IPS-15b (cell line): ENCODE data around the gene FAM53B.

Experiments used
- H3K27me3 ChIP-seq: one replicate; pipeline ENCODE4 v1.6.1; 2013; ENCODE audit warnings: low read length; ENCODE audit not compliant: control insufficient read depth, insufficient read depth
- H3K36me3 ChIP-seq: one replicate; pipeline ENCODE4 v1.6.1; 2013; ENCODE audit warnings: low read length; ENCODE audit not compliant: control insufficient read depth, insufficient read depth
- H3K4me1 ChIP-seq: one replicate; pipeline ENCODE4 v1.6.1; 2013; ENCODE audit warnings: mild to moderate bottlenecking, low read length; ENCODE audit not compliant: control insufficient read depth, insufficient read depth
- H3K4me3 ChIP-seq: one replicate; pipeline ENCODE4 v1.5.1; 2013; ENCODE audit warnings: low read depth, low read length
- H3K9ac ChIP-seq: one replicate; pipeline ENCODE4 v1.6.1; 2013; ENCODE audit warnings: low read depth, mild to moderate bottlenecking, low read length
- H3K9me3 ChIP-seq: one replicate; pipeline ENCODE4 v1.6.1; 2013; ENCODE audit warnings: mild to moderate bottlenecking, low read length; ENCODE audit not compliant: control insufficient read depth, insufficient read depth

Gene FAM53B

GRCh38 chr10:124629842-124630241, 114.3 kb downstream of the FAM53B start:
- Histone ChIP-seq H3K9me3 (no peaks in the 10 kb centered on the region), H3K36me3 (no peaks in the 10 kb centered on the region), H3K4me1 (peaks cover 7% of the 10 kb centered on the region), H3K4me3 (no peak overlapping the region), H3K9ac (no peak overlapping the region), H3K27me3 (no peaks in the 10 kb centered on the region)

- no peak overlapping the region for H3K9ac ChIP-seq
- H3K4me1 ChIP-seq, result peaks cover 7% of the 10 kb centered on the region
- H3K4me3 ChIP-seq, result no peak overlapping the region
- no peaks in the 10 kb centered on the region for H3K9me3 ChIP-seq
- H3K36me3 ChIP-seq, result no peaks in the 10 kb centered on the region
- H3K27me3 ChIP-seq, result no peaks in the 10 kb centered on the region
Observed at GRCh38 chr10:124629415-124629814, 114.8 kb downstream of the FAM53B start.

GRCh38 chr10:124628676-124629021, 115.5 kb downstream of the FAM53B start:
- Histone ChIP-seq H3K4me1 (peaks cover 7% of the 10 kb centered on the region), H3K9ac (no peak overlapping the region), H3K27me3 (no peaks in the 10 kb centered on the region), H3K9me3 (no peaks in the 10 kb centered on the region), H3K4me3 (no peak overlapping the region), H3K36me3 (no peaks in the 10 kb centered on the region)

GRCh38 chr10:124627866-124628675, 116.1 kb downstream of the FAM53B start:
- no peaks in the 10 kb centered on the region for H3K9me3 ChIP-seq
- no peaks in the 10 kb centered on the region for H3K36me3 ChIP-seq
- H3K9ac ChIP-seq, result no peak overlapping the region
- H3K4me3 ChIP-seq, result no peak overlapping the region
- peaks cover 7% of the 10 kb centered on the region for H3K4me1 ChIP-seq
- no peaks in the 10 kb centered on the region for H3K27me3 ChIP-seq

- no peaks in the 10 kb centered on the region for H3K36me3 ChIP-seq
- no peaks in the 10 kb centered on the region for H3K27me3 ChIP-seq
- no peak overlapping the region for H3K9ac ChIP-seq
- H3K4me1 ChIP-seq, result peaks cover 7% of the 10 kb centered on the region
- H3K9me3 ChIP-seq, result no peaks in the 10 kb centered on the region
- no peak overlapping the region for H3K4me3 ChIP-seq
Observed at GRCh38 chr10:124626759-124627380, 117.3 kb downstream of the FAM53B start.

- Histone ChIP-seq H3K27me3 (no peaks in the 10 kb centered on the region), H3K9ac (no peak overlapping the region), H3K36me3 (no peaks in the 10 kb centered on the region), H3K4me3 (no peak overlapping the region), H3K4me1 (peaks cover 7% of the 10 kb centered on the region), H3K9me3 (no peaks in the 10 kb centered on the region)
Observed at GRCh38 chr10:124625831-124626238, 118.3 kb downstream of the FAM53B start.

- Histone ChIP-seq H3K9ac (no peak overlapping the region), H3K4me1 (peaks cover 7% of the 10 kb centered on the region), H3K36me3 (no peaks in the 10 kb centered on the region), H3K27me3 (no peaks in the 10 kb centered on the region), H3K9me3 (no peaks in the 10 kb centered on the region), H3K4me3 (no peak overlapping the region)
Observed at GRCh38 chr10:124624895-124625294, 119.3 kb downstream of the FAM53B start.

- Histone ChIP-seq H3K9ac (no peak overlapping the region), H3K4me3 (no peak overlapping the region), H3K27me3 (no peaks in the 10 kb centered on the region), H3K4me1 (peaks cover 7% of the 10 kb centered on the region), H3K9me3 (no peaks in the 10 kb centered on the region), H3K36me3 (no peaks in the 10 kb centered on the region)
Observed at GRCh38 chr10:124624466-124624865, 119.7 kb downstream of the FAM53B start.

GRCh38 chr10:124624006-124624405, 120.2 kb downstream of the FAM53B start:
- Histone ChIP-seq H3K36me3 (no peaks in the 10 kb centered on the region), H3K9me3 (no peaks in the 10 kb centered on the region), H3K27me3 (no peaks in the 10 kb centered on the region), H3K9ac (no peak overlapping the region), H3K4me3 (no peak overlapping the region), H3K4me1 (peaks cover 7% of the 10 kb centered on the region)

GRCh38 chr10:124622866-124623536, 121.2 kb downstream of the FAM53B start:
- Histone ChIP-seq H3K36me3 (no peaks in the 10 kb centered on the region), H3K27me3 (no peaks in the 10 kb centered on the region), H3K9me3 (no peaks in the 10 kb centered on the region), H3K4me3 (no peak overlapping the region), H3K9ac (no peak overlapping the region), H3K4me1 (peaks cover 7% of the 10 kb centered on the region)

GRCh38 chr10:124622158-124622557, 122.0 kb downstream of the FAM53B start:
- H3K9ac ChIP-seq, result no peak overlapping the region
- no peaks in the 10 kb centered on the region for H3K9me3 ChIP-seq
- peaks cover 4% of the 10 kb centered on the region for H3K4me1 ChIP-seq
- H3K27me3 ChIP-seq, result no peaks in the 10 kb centered on the region
- no peak overlapping the region for H3K4me3 ChIP-seq
- peaks cover 3% of the 10 kb centered on the region for H3K36me3 ChIP-seq

GRCh38 chr10:124621637-124622036, 122.5 kb downstream of the FAM53B start:
- H3K36me3 ChIP-seq, result peaks cover 4% of the 10 kb centered on the region
- peaks cover 1% of the 10 kb centered on the region for H3K4me1 ChIP-seq
- H3K9ac ChIP-seq, result no peak overlapping the region
- H3K9me3 ChIP-seq, result no peaks in the 10 kb centered on the region
- no peaks in the 10 kb centered on the region for H3K27me3 ChIP-seq
- no peak overlapping the region for H3K4me3 ChIP-seq
